ENCODE measurements around the gene CLCN1.

DNA sequence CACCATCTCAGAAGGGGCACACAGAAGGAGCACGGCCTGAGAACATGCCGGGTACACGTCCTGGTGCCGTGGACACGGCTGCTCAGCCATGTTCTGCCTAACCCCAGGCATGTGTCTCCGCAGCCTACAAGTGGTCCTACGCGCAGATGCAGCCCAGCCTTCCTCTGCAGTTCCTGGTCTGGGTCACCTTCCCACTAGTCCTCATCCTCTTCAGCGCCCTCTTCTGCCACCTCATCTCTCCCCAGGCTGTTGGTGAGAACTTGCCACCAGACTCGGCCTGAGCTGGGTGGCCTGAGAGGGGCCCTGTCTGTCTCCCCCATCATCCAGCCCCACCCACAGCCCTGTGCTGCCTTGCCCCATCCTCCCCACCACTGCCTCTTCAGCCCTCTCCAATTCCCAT lies 5.3 kb downstream of the CLCN1 start:
- TF ChIP-seq MXI1 (IDR thresholded peaks at IDR 0.05; ENCODE audit: borderline replicate concordance, low read depth, low read length): no peak
- TF ChIP-seq POLR2A (IDR thresholded peaks at IDR 0.05; ENCODE audit: low read depth, low read length): no peak
- TF ChIP-seq, protein P1, sequence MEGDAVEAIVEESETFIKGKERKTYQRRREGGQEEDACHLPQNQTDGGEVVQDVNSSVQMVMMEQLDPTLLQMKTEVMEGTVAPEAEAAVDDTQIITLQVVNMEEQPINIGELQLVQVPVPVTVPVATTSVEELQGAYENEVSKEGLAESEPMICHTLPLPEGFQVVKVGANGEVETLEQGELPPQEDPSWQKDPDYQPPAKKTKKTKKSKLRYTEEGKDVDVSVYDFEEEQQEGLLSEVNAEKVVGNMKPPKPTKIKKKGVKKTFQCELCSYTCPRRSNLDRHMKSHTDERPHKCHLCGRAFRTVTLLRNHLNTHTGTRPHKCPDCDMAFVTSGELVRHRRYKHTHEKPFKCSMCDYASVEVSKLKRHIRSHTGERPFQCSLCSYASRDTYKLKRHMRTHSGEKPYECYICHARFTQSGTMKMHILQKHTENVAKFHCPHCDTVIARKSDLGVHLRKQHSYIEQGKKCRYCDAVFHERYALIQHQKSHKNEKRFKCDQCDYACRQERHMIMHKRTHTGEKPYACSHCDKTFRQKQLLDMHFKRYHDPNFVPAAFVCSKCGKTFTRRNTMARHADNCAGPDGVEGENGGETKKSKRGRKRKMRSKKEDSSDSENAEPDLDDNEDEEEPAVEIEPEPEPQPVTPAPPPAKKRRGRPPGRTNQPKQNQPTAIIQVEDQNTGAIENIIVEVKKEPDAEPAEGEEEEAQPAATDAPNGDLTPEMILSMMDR (conservative IDR thresholded peaks at IDR 0.05; ENCODE audit: low read depth, low read length): no peak
- TF ChIP-seq ELK1 (IDR thresholded peaks at IDR 0.05; ENCODE audit: borderline replicate concordance, low read depth, low read length): no peak
- TF ChIP-seq MAZ (IDR thresholded peaks at IDR 0.05; ENCODE audit: borderline replicate concordance, low read depth, low read length): no peak

Data from IMR-90 (cell line).